K562 (cell line): ENCODE data around the gene TEAD4. TPM values are rescaled to one million over a fixed set of nuclear protein-coding genes. Genes with fewer than 3 reads are reported as not detected.

Source experiments
- ATAC-seq: fragments of 200-7000 bp; cut with Tn5 transposase; 3 replicates; pipeline ENCODE4 v1.9.1; 2020; ENCODE audit warnings: moderate library complexity
- BruUV-seq: library from RNA; stranded (reverse); fragments of 400-500 nt; replicated peaks from 2 replicates; lab custom pipeline; 2021; lab: Mats Ljungman, UMichigan
- CTCF ChIA-PET: fragments of 300-600 bp; formaldehyde crosslinking; extraction: SDS; loops from one replicate; lab custom pipeline; 2021; ENCODE audit warnings: low intra/inter-chr PET ratio; lab: Yijun Ruan, JAX
- POLR2A ChIA-PET: fragments of 300-600, 350-650 bp; sonication (Branson Sonifier 250); formaldehyde crosslinking; extraction: SDS; loops from one replicate; lab custom pipeline; 2021; ENCODE audit warnings: antibody characterized with exemption, inconsistent platforms; lab: Yijun Ruan, JAX
- DNase-seq, 4 experiments: peaks; one replicate each; pipeline versions ENCODE4 v3.0.0 to v3.0.0-alpha.2; 2011 to 2018; ENCODE audit warnings: low spot score in 3 of 4, mixed read lengths in 3 of 4; ENCODE audit errors: extremely low read depth in 1 of 4
- FAIRE-seq: peaks from 2 replicates; lab custom pipeline; 2011; peaks lifted over from hg19 to GRCh38; lab: Jason Lieb, UNC
- H2AFZ ChIP-seq: 2 replicates; pipeline ENCODE4 v1.6.0; 2011; ENCODE audit warnings: low read depth, low read length, control low read depth, inconsistent platforms
- H3K27ac ChIP-seq: fragments of 200-600 bp; 3 replicates; pipeline ENCODE4 v1.8.0; 2011; ENCODE audit warnings: low read depth, mild to moderate bottlenecking, control low read depth, inconsistent platforms, low read length, moderate library complexity, mixed read lengths; ENCODE audit errors: extremely low read depth
- H3K27me3 ChIP-seq, 2 experiments: fragments of 300-600 bp in 1 of 2; 2 replicates in 1 of 2; 3 replicates in 1 of 2; pipeline versions ENCODE4 v1.6.0 to v1.8.0; 2011; ENCODE audit warnings: inconsistent platforms in 2 of 2, low read length in 2 of 2, mild to moderate bottlenecking in 1 of 2, mixed read lengths in 1 of 2, moderate library complexity in 1 of 2; ENCODE audit not compliant: control insufficient read depth in 2 of 2, insufficient read depth in 2 of 2
- H3K36me3 ChIP-seq: fragments of 300-600 bp; 3 replicates; pipeline ENCODE4 v1.8.0; 2011; ENCODE audit warnings: mild to moderate bottlenecking, low read length, inconsistent platforms; ENCODE audit not compliant: control insufficient read depth, insufficient read depth
- H3K4me1 ChIP-seq, 2 experiments: fragments of 200-600 bp in 1 of 2; replicated peaks in 1 of 2; 2 replicates in 1 of 2; 3 replicates in 1 of 2; pipeline versions ENCODE4 v1.5.1 to v1.8.0; 2011; ENCODE audit warnings: inconsistent platforms in 2 of 2, low read length in 2 of 2, mild to moderate bottlenecking in 1 of 2, mixed read lengths in 1 of 2, moderate library complexity in 1 of 2; ENCODE audit not compliant: control insufficient read depth in 2 of 2, insufficient read depth in 2 of 2
- H3K4me2 ChIP-seq: 2 replicates; pipeline ENCODE4 v1.6.1; 2011; ENCODE audit warnings: low read length, control low read depth, inconsistent platforms, mixed read lengths; ENCODE audit not compliant: insufficient read depth
- H3K4me3 ChIP-seq: fragments of 200-600 bp; sonication (generic), shearing (Covaris generic); 2 replicates; pipeline ENCODE4 v1.5.1; 2016; ENCODE audit warnings: control low read depth, inconsistent platforms
- H3K79me2 ChIP-seq: fragments of 200-600 bp; 3 replicates; pipeline ENCODE4 v1.8.0; 2011; ENCODE audit warnings: low read length, inconsistent platforms; ENCODE audit not compliant: control insufficient read depth, insufficient read depth
- H3K9ac ChIP-seq, 2 experiments: 2 replicates each; pipeline versions ENCODE4 v1.6.0 to v1.6.1; 2011; ENCODE audit warnings: low read depth in 2 of 2, low read length in 2 of 2, control low read depth in 1 of 2, inconsistent platforms in 1 of 2, mild to moderate bottlenecking in 1 of 2, mixed read lengths in 1 of 2; ENCODE audit not compliant: insufficient read depth in 1 of 2
- H3K9me1 ChIP-seq: one replicate; pipeline ENCODE4 v1.6.0; 2011; ENCODE audit warnings: inconsistent platforms, mild to moderate bottlenecking, low read length, moderate library complexity; ENCODE audit not compliant: control insufficient read depth, insufficient read depth
- H3K9me3 ChIP-seq: replicated peaks from 2 replicates; pipeline ENCODE4 v1.5.1; 2011; ENCODE audit warnings: low read depth, low read length, inconsistent platforms; ENCODE audit not compliant: control insufficient read depth, insufficient read depth
- H4K20me1 ChIP-seq: replicated peaks from 2 replicates; pipeline ENCODE4 v1.6.1; 2011; ENCODE audit warnings: low read length, inconsistent platforms, mixed read lengths; ENCODE audit not compliant: control insufficient read depth, insufficient read depth
- CREM ChIP-seq: IDR thresholded peaks from 2 replicates; pipeline ENCODE4 v1.6.1; 2014; ENCODE audit warnings: antibody characterized with exemption, low read depth
- MNT ChIP-seq, 2 experiments: fragments of 450-650 bp; conservative IDR thresholded peaks; 2 replicates each; pipeline ENCODE4 v1.6.1; 2017; ENCODE audit warnings: mild to moderate bottlenecking in 2 of 2, moderate library complexity in 2 of 2
- SIRT6 ChIP-seq: IDR thresholded peaks from one replicate; pipeline ENCODE4 v1.6.1; 2012; ENCODE audit warnings: low read depth, mild to moderate bottlenecking, control low read depth, inconsistent platforms, low read length, moderate library complexity
- WGBS: fragments of 100-300 bp; shearing (Covaris generic); methylation state at CpG from one replicate; pipeline ENCODE4 v1.1.6; 2016; ENCODE audit warnings: low coverage, mixed read lengths; ENCODE audit not compliant: insufficient coverage; ENCODE audit errors: missing lambda C conversion rate; 5-methylcytosine and 5-hydroxymethylcytosine counted together
- in situ Hi-C: fragments of 300-500 bp; cut with MboI; formaldehyde crosslinking; loops from 4 replicates; pipeline ENCODE4 v1.15.0; 2018; ENCODE audit warnings: inconsistent platforms, mixed read lengths
- intact Hi-C: fragments of 100-400 bp; cut with micrococcal nuclease; formaldehyde crosslinking; loops from 2 replicates; pipeline ENCODE4 v1.14.2; 2022
- polyA plus RNA-seq, 8 experiments: library from polyadenylated mRNA; depleted of rRNA in 4 of 8; stranded (reverse) in 5 of 8; unstranded in 3 of 8; fragments of >200 nt; fragmentation: Nextera tagmentation in 2 of 8; fragmentation: Illumina TruSeq in 1 of 8; extraction: Ambion mirVana in 2 of 8; extraction: Trizol in 1 of 8; gene quantifications; 2 replicates each; pipeline versions ENCODE4 v1.2.1 to v1.2.3, GENCODE V29; 2011 to 2014; ENCODE audit warnings: inconsistent platforms in 1 of 8, missing spikeins in 1 of 8
- total RNA-seq, 7 experiments: library from RNA; depleted of rRNA in 6 of 7; stranded (reverse); fragments of >200 nt in 6 of 7; fragmentation: Illumina TruSeq in 2 of 7; extraction: Trizol in 2 of 7; gene quantifications; 2 replicates each; pipeline versions ENCODE4 v1.2.1 to v1.2.3, GENCODE V29; 2011 to 2021; ENCODE audit warnings: low replicate concordance in 1 of 7

TEAD4 gene
- total and polyA plus RNA-seq, 9 of the 15 experiments (the other 6 are each of a cell fraction or from before 2014, with no cell fraction given), result 0.82 to 40.0 (median 17.0) TPM

- TF ChIP-seq CREM, result no peak
Observed at GRCh38 chr12:3009780-3010179, 50.6 kb downstream of the TEAD4 start (continued).

DNA sequence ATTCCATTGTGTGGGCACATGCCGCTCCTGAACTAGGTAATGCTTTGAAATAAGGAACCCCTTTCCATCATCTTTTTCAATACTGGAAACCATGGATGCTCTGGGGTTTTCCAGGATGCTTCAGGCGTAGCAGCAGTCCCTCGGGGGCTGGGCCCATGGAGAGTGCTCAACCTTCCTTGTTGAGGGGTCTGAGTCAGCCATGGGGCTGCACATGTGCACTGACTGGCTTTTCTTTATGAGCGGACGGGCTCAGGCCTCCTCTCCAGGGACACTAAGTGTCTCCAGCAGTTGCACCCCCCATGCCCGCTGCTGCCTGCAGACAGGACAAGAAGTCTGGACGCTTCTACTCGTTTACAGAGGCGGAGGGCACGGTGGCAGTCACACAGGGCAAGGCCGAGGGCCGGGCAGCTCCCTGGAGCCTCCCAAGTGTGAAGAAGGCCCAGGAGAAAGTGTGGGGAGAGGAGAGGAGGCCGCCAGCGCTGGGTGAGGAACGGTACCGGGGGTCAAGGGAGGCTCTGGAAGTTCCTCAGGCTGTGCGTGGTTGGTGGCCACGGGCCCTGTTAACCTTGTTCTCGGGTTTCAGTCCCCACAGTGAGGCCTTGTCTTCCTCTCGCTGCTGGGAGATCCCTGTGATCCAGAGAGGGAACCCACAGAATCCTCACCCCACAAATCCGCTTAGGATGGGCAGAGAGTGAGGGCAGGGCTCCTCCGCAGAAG lies 51.2 kb downstream of the TEAD4 start:
- no peaks in the 10 kb centered on the region for H3K9me3 ChIP-seq
- TF ChIP-seq SIRT6, result no peak
- TF ChIP-seq MNT (conservative IDR thresholded peaks at IDR 0.05), result no peak
- no peak overlapping the region; a peak in 1 of 4 replicates for H3K9ac ChIP-seq
- ATAC-seq, result no peak
- H3K79me2 ChIP-seq, result no peaks in the 10 kb centered on the region
- H3K27me3 ChIP-seq, result no peaks in the 10 kb centered on the region
- no peak for DNase-seq
- H3K4me1 ChIP-seq, result peaks cover 0 to 8% of the 10 kb centered on the region in 2 experiments; a peak in 1 of 5 replicates
- no TSS peak for BruUV-seq
- no peak for FAIRE-seq
- intact Hi-C loops (no loop called here), in situ Hi-C loops (no loop called here)
- peaks cover 24% of the 10 kb centered on the region; the same call in 2 of the 3 replicates for H3K36me3 ChIP-seq
- ChIA-PET CTCF (no interaction called here), POLR2A (no interaction called here)
- H3K27ac ChIP-seq, result no peak overlapping the region
- no peaks in the 10 kb centered on the region for H4K20me1 ChIP-seq
- 89% methylated on average over 13 of the region's 22 CpGs for WGBS
- no peaks in the 10 kb centered on the region for H3K9me1 ChIP-seq
- H3K4me3 ChIP-seq, result no peak overlapping the region
- no peak overlapping the region for H3K4me2 ChIP-seq
- no peak overlapping the region for H2AFZ ChIP-seq
